Measurements from ENCODE around the gene TSPAN11. TPM values are rescaled to one million over a fixed set of nuclear protein-coding genes. Genes with fewer than 3 reads are reported as not detected.

TSPAN11 gene
- total RNA-seq, 4 donors from 2014 or later: 0.18 to 12.4 (median 1.5) TPM

GRCh38 chr12:30988646-30989286 lies 62.2 kb downstream of the TSPAN11 start:
- Histone ChIP-seq H3K27me3 (no peaks in the 10 kb centered on the region), H3K36me3 (no peaks in the 10 kb centered on the region), H3K27ac (no peak overlapping the region), H3K4me1 (no peaks in the 10 kb centered on the region), H3K9me3 (no peaks in the 10 kb centered on the region), H3K4me3 (no peak overlapping the region)
- no peak for DNase-seq
- TF ChIP-seq CTCF (IDR thresholded peaks at IDR 0.05) (no peak), POLR2A (IDR thresholded peaks at IDR 0.05) (no peak)

GRCh38 chr12:30989754-30990153 lies 63.2 kb downstream of the TSPAN11 start:
- H3K4me1 ChIP-seq: no peaks in the 10 kb centered on the region
- H3K27me3 ChIP-seq: no peaks in the 10 kb centered on the region
- no peaks in the 10 kb centered on the region for H3K36me3 ChIP-seq
- DNase-seq: peak in 1 of 3 donors; percentile 49
- no peak overlapping the region for H3K4me3 ChIP-seq
- H3K27ac ChIP-seq: no peak overlapping the region
- H3K9me3 ChIP-seq: no peaks in the 10 kb centered on the region
- peak in 3 of 6 experiments; percentile 21 to 35 (median 26) for TF ChIP-seq CTCF (IDR thresholded peaks at IDR 0.05)
- TF ChIP-seq POLR2A (IDR thresholded peaks at IDR 0.05): no peak

- Histone ChIP-seq H3K36me3 (no peaks in the 10 kb centered on the region), H3K27ac (no peak overlapping the region), H3K27me3 (no peaks in the 10 kb centered on the region), H3K9me3 (no peaks in the 10 kb centered on the region), H3K4me3 (no peak overlapping the region), H3K4me1 (no peaks in the 10 kb centered on the region)
- TF ChIP-seq CTCF (IDR thresholded peaks at IDR 0.05) (no peak), POLR2A (IDR thresholded peaks at IDR 0.05) (no peak)
- DNase-seq: no peak
Measured at GRCh38 chr12:30990316-30990715, 63.8 kb downstream of the TSPAN11 start.

- no peak overlapping the region for H3K4me3 ChIP-seq
- no peak for DNase-seq
- H3K27me3 ChIP-seq: no peaks in the 10 kb centered on the region
- H3K4me1 ChIP-seq: no peaks in the 10 kb centered on the region
- H3K27ac ChIP-seq: no peak overlapping the region
- H3K36me3 ChIP-seq: no peaks in the 10 kb centered on the region
- no peaks in the 10 kb centered on the region for H3K9me3 ChIP-seq
- TF ChIP-seq CTCF (IDR thresholded peaks at IDR 0.05): no peak
- no peak for TF ChIP-seq POLR2A (IDR thresholded peaks at IDR 0.05)
Measured at GRCh38 chr12:30990776-30991175, 64.2 kb downstream of the TSPAN11 start.

GRCh38 chr12:30991466-30991865 lies 64.9 kb downstream of the TSPAN11 start:
- H3K36me3 ChIP-seq: no peaks in the 10 kb centered on the region
- H3K27me3 ChIP-seq: no peaks in the 10 kb centered on the region
- H3K27ac ChIP-seq: no peak overlapping the region
- DNase-seq: no peak
- no peaks in the 10 kb centered on the region for H3K9me3 ChIP-seq
- no peak overlapping the region for H3K4me3 ChIP-seq
- no peaks in the 10 kb centered on the region for H3K4me1 ChIP-seq
- no peak for TF ChIP-seq POLR2A (IDR thresholded peaks at IDR 0.05)
- TF ChIP-seq CTCF (IDR thresholded peaks at IDR 0.05): no peak

- H3K27me3 ChIP-seq: no peaks in the 10 kb centered on the region
- no peak for DNase-seq
- H3K36me3 ChIP-seq: no peaks in the 10 kb centered on the region
- no peaks in the 10 kb centered on the region for H3K9me3 ChIP-seq
- no peaks in the 10 kb centered on the region for H3K4me1 ChIP-seq
- no peak overlapping the region for H3K27ac ChIP-seq
- H3K4me3 ChIP-seq: no peak overlapping the region
- TF ChIP-seq POLR2A (IDR thresholded peaks at IDR 0.05): no peak
- no peak for TF ChIP-seq CTCF (IDR thresholded peaks at IDR 0.05)
Measured at GRCh38 chr12:30992381-30992780, 65.8 kb downstream of the TSPAN11 start.
